Measurements from ENCODE around the gene AKAP1.

DNA sequence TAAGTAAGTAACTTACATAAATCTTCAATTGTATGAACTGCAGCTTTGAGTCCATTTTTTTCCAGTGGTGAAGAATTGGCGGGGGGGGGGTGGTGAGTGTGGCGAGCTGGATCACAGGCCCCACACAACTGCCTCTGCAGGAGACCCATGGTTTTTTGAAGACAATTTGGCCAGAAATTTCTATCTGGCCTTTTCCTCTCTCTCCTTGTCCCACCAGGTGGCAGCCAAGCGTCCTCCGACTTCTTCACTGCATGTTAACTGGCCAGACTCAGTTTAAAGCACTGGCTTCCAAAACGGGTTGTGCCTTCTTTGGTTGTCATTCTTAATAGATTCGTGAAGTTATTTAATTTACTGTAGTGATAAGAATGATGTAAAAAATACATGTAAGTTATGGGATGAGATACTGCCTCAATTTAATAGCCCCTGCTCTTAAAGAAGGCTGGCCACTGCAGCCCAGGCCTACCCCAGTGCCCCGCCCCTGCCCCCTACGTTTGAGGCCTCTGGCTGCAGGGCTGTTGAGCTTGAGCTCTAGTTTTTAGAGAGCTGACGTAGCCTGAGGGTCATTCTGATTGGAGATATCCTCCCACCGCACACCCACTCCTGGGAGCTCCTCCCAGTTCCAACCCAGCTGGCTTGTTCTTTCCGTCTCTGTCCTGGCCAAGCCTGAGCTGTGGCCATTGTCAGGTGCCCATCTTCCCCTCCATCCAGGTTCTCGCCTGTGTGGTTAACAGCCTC, 36.4 kb downstream of the AKAP1 start:
- TF ChIP-seq EZH2 (IDR thresholded peaks at IDR 0.05; ENCODE audit: borderline replicate concordance, insufficient read depth, low read length, poor library complexity, severe bottlenecking) (no peak), POLR2AphosphoS5 (IDR thresholded peaks at IDR 0.05) (no peak), RAD21 (conservative IDR thresholded peaks at IDR 0.05) (peak; percentile 69), TAF1 (IDR thresholded peaks at IDR 0.05; ENCODE audit: low read depth) (no peak), MXI1 (conservative IDR thresholded peaks at IDR 0.05; ENCODE audit: poor library complexity, severe bottlenecking) (no peak), EP300 (conservative IDR thresholded peaks at IDR 0.05; ENCODE audit: poor library complexity, severe bottlenecking) (no peak), SMC3 (conservative IDR thresholded peaks at IDR 0.05; ENCODE audit: poor library complexity) (peak; percentile 80)
- TF ChIP-seq, protein P1, sequence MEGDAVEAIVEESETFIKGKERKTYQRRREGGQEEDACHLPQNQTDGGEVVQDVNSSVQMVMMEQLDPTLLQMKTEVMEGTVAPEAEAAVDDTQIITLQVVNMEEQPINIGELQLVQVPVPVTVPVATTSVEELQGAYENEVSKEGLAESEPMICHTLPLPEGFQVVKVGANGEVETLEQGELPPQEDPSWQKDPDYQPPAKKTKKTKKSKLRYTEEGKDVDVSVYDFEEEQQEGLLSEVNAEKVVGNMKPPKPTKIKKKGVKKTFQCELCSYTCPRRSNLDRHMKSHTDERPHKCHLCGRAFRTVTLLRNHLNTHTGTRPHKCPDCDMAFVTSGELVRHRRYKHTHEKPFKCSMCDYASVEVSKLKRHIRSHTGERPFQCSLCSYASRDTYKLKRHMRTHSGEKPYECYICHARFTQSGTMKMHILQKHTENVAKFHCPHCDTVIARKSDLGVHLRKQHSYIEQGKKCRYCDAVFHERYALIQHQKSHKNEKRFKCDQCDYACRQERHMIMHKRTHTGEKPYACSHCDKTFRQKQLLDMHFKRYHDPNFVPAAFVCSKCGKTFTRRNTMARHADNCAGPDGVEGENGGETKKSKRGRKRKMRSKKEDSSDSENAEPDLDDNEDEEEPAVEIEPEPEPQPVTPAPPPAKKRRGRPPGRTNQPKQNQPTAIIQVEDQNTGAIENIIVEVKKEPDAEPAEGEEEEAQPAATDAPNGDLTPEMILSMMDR (IDR thresholded peaks at IDR 0.05; ENCODE audit: poor library complexity, severe bottlenecking) = peak; percentile 71
- TF ChIP-seq, protein P2, sequence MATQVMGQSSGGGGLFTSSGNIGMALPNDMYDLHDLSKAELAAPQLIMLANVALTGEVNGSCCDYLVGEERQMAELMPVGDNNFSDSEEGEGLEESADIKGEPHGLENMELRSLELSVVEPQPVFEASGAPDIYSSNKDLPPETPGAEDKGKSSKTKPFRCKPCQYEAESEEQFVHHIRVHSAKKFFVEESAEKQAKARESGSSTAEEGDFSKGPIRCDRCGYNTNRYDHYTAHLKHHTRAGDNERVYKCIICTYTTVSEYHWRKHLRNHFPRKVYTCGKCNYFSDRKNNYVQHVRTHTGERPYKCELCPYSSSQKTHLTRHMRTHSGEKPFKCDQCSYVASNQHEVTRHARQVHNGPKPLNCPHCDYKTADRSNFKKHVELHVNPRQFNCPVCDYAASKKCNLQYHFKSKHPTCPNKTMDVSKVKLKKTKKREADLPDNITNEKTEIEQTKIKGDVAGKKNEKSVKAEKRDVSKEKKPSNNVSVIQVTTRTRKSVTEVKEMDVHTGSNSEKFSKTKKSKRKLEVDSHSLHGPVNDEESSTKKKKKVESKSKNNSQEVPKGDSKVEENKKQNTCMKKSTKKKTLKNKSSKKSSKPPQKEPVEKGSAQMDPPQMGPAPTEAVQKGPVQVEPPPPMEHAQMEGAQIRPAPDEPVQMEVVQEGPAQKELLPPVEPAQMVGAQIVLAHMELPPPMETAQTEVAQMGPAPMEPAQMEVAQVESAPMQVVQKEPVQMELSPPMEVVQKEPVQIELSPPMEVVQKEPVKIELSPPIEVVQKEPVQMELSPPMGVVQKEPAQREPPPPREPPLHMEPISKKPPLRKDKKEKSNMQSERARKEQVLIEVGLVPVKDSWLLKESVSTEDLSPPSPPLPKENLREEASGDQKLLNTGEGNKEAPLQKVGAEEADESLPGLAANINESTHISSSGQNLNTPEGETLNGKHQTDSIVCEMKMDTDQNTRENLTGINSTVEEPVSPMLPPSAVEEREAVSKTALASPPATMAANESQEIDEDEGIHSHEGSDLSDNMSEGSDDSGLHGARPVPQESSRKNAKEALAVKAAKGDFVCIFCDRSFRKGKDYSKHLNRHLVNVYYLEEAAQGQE (IDR thresholded peaks at IDR 0.05; ENCODE audit: borderline replicate concordance) = no peak
